ENCODE results near the gene UVSSA.
"Not testable (repeated sequence)": the region's sequence is repeated elsewhere in the genome, so short reads cannot be mapped to it uniquely, and the experiment has no call there.

Gene UVSSA

DNA sequence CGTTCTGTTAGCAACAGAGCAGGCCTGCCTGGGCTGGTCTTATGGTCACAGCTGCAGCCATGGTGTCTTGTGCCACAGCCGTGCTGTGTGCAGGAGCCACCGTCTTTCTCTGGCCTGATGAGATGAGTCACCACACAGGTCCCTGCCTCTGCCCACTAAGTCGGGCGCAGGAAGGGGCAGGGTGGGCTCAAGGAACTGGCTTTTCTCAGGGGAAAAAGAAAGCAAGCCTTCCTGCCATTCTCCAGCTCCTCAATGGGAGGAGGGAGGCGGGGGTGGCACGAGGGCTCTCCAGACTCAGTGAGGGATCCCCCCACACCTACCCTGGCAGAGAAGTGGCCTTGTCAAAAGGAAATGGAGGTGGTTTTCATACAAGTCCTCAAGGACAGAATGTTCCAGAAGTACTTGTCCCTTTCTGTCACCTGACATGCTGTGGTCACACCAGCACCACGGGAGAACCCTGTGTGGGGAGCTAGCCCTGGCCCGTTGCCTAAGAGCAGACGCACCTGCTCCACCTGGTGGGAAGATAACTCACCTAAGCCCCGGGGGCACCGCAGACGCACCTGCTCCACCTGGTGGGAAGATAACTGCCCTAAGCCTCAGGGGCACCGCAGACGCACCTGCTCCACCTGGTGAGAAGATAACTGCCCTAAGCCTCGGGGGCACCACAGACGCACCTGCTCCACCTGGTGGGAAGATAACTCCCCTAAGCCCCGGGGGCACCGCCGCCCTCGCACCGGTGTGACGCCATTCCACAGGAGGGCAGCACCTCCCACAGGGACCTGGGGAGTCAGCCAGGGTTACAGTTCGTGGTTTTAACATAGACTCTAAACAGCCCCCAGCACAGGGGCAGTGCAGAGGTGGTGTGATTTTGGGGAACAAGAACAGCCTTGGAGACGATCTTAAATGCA is 18.5 kb downstream of the UVSSA start:
- no peak for DNase-seq

DNA sequence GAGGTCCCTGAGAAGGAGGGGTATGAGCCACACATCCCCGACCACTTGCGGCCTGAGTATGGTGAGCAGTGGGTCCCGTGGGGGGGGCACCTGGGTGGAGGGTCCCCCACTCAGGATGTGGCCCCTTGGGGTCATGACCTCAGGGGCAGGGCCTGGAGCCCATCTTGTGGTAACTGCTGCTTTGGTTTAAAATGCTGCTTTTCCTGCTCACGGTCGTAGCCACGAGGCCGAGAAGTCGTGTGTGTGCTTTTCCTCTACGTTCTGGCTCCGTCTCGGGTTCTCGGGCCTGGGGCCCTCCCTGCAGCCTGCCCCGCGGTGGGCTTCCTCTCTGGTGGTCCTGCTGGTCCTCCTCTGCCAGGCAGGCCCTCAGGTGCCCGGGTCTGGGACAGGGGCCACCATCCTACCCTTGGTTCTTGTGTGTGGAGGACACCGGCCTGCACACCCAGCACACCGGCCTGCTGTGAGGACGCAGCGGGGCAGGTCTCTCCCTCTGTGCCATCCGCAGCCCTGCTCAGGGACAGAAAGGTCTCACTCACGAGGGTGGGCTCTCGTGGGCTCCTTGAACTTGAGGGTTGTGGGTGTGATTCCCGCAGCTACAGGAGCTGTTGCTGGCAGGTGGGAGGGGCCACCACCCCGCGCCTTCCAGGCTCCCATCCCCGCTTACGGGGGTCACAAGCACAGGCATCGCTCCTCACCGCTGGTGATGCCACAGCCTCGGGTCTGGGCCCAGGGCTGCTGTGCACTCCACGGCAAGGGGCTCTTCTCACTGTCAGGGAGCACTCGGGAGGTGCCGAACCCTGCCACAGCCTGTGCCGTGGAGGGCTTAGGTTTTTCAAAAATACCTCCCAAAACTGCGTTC is 19.6 kb downstream of the UVSSA start:
- DNase-seq: no peak

GRCh38 chr4:1367230-1367935 is 20.4 kb downstream of the UVSSA start:
- DNase-seq: no peak

DNA sequence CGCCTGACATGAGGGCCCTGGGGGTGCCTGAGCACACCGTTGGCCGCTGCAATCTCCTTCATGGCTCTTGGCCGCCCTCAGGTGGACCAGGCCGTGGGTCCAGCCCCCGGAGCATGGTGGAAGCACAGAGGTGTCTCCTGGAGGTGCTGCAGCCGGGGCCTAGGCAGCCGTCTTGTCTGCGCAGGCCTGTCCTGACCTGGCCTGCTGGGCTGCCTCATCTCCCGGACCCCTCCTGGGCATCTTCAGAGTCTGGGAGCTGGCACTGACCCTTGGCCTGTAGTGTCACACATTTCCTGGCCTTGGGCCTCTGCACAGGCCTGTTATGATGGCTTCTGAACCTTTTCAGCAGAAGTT is 20.9 kb downstream of the UVSSA start:
- DNase-seq: no peak

- no peak for DNase-seq
Observed at GRCh38 chr4:1368421-1369090, 21.5 kb downstream of the UVSSA start.

- no peak for DNase-seq
Observed at GRCh38 chr4:1369091-1369450, 22.1 kb downstream of the UVSSA start.

GRCh38 chr4:1369479-1370079 is 22.6 kb downstream of the UVSSA start:
- no peak for DNase-seq

DNA sequence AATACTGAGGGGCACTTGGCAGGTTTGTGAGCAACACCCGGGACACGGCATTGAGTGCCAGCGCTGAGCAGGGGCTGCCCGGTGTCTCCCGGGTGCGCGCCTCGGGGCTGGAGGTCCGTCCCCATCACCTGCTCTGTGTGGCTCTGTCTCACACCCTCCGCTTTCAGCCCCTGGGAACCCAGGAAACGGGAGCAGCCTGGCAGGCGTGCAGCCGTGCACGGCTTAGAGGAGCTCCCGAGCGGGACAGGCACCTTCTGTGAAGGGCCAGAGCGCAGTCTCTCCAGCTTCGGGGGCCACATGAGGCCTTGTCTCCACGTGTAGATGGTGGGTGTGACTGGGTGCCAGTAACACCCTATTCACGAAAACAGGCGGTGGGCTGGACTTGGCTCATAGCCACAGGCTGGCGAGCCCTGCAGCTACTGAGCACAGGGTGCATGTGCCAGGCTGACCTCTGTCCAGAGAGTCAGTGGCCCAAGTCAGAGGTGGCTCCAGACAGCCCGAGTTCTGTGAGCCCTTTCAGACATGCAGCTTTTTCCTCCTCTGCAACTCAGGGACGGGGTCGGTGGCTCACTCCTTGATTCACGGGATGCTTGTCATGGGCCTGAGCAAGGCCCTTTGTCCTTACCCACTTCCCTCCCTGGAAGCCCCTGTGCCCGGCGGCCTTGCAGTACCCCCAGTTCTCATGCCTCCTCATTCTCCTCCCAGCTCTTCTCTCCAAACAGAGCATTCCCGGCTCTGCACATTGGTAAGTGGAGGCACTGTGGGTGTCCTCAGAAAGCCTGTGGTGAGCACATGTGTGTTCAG is 23.5 kb downstream of the UVSSA start:
- DNase-seq: no peak

- no peak for DNase-seq
Observed at GRCh38 chr4:1371176-1372165, 24.5 kb downstream of the UVSSA start.

GRCh38 chr4:1372576-1372975 is 25.6 kb downstream of the UVSSA start:
- not testable (repeated sequence) for DNase-seq

- no peak for DNase-seq
Observed at GRCh38 chr4:1373892-1374705, 27.1 kb downstream of the UVSSA start.

DNA sequence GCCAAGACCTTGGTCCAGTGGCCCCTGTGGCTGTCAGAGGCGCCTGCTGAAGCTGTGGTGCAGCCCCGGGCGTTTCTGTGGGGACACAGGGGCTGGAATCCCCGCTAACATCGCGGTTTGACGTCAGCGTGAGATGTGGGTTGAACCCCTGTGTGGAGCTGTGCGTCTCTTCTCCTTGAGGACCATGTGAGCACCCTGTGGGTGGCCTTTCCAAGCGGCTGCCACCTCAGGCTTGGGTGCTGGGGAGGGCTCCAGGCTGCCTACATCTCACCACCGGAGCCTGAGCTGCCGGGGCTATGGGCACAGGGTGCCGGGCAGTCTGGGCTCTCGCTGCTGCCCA is 27.7 kb downstream of the UVSSA start:
- DNase-seq: no peak

DNA sequence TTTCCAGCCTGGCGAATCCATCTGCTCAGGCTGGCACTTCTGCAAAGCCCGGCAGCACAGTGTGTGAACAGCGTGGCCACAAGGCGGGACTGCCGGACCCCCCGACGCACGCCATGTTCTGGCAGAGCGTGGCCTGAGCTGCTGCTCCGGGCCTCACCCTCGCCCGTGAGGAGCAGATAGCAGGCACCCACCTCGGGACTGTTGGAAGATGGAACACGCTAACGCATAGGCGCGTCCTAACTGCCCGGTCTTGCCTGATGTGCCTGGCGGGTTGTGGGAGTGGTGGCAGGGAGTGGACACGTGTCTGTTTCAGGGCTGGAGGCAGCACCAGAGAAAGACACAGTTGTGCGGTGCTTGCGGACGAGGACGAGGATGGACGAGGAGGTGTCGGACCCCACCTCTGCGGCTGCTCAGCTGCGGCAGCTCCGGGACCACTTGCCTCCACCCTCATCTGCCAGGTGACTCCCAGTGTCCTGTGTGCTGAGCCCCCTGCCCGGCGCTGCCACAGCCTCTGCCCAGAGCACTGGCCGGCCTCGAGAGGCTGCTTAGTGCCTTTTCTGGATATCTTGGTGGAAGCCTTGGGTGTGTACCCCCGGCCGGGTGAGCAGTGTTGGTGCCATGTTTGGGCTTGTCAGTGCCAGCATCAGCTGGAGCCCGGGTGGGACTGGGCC is 28.2 kb downstream of the UVSSA start:
- no peak for DNase-seq

DNA sequence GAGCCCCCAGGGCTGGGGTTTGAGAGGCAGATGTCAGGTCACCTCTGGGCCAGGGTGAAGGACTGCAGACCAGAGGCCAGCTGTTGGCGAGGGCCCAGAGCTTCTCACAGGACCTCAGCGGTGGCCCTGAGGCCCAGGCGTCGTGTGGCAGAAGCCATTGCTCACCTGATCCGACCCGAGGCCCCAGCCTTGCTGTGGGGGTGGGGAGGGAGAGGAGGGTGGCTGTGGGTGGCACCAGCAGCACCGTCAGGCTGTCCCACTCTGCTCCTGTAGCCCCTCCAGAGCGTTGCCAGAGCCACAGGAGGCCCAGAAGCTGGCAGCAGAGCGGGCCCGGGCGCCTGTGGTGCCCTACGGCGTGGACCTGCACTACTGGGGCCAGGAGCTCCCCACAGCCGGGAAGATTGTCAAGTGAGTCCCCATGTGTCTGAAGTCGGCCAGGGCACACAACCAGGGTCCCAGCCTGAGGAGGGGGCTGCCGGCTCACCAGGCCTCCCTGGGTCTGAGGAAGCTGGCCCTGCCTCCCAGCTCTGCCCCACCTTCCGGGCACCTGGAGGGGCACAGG is 28.8 kb downstream of the UVSSA start:
- no peak for DNase-seq

DNA sequence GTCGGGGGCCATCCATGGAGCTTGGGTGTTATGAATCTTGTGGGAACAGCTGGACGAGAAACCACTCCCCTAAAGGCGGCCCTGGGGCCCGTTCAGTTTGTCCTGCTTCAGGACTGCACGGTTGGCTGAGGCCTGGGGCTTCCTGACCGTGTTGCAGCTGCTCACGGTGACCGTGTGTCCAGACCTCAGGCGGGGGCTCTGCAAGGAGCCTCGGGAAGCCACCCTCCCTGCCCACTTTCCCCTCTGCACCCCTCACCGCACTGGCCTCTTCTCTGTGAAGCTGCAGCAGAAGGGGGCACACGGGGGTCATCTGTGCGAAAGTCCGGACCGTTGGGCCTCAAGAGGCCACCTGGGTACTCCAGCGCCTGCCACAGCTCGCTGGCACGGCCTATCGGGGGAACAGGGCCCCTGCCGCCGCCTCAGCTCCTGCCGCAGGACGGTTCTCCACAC is 29.4 kb downstream of the UVSSA start:
- DNase-seq: no peak

DNA sequence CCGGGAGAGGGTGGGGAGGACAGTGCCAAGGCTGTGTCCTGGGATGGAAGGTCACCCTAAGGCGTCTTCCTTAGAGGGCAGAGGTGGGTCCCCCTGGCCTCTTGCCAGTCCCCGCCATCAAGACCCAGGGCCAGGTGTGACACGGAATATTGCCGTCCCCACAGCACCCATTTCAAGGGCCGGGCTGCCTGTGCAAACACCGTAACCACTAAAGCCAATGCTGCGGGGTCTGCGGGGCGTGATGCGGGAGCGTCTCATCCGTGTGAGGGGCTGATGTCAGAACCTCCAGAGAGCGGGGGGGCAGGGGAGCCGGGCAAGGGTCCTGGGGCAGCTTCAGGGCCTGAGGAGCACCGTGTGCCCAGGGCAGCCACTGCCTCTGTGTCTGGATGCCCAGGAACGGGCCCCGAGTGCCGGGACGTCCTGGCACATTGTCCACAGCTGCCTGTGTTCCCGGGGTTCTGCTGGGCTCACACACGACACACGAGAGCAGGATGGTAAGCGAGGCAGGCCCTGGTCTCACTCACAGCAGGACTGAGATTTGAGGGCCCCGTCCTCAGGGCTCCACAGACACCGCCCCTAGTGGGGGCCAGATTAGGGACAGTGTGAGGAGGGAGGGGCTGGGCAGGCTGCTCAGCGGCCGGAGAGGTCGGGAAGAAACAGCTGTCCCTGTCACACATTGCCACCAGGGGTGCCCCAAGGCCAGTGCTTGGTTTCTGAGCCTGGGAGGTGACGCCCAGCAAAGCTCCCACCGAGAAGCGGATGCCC is 30.0 kb downstream of the UVSSA start:
- DNase-seq: no peak

- DNase-seq: no peak
Observed at GRCh38 chr4:1377606-1378261, 30.7 kb downstream of the UVSSA start.

Measured in activated naive CD4-positive, alpha-beta T cell (primary cell).